Common myeloid progenitor, CD34-positive (primary cell): ENCODE data around the gene TEAD1.

ENCODE experiments used
- CTCF ChIA-PET: fragments of 350-600 bp; sonication (Branson Sonifier 250); formaldehyde crosslinking; loops from one replicate; lab custom pipeline; 2021; ENCODE audit warnings: antibody characterized with exemption; lab: Charles Lee
- POLR2A ChIA-PET: fragments of 350-600 bp; sonication (Branson Sonifier 250); formaldehyde crosslinking; loops from one replicate; lab custom pipeline; 2021; ENCODE audit warnings: antibody characterized with exemption; lab: Charles Lee
- DNase-seq, 3 donors: peaks; one replicate each; pipeline versions ENCODE4 v3.0.0 to v3.0.0-alpha.2; 2013
- H3K27ac ChIP-seq, 2 experiments: 1 replicate in 1 of 2; 2 replicates in 1 of 2; pipeline ENCODE4 v1.7.0; 2013; ENCODE audit warnings: inconsistent platforms in 2 of 2, low read length in 2 of 2, mild to moderate bottlenecking in 2 of 2, low read depth in 1 of 2, moderate library complexity in 1 of 2; ENCODE audit not compliant: severe bottlenecking in 2 of 2, insufficient read depth in 1 of 2, poor library complexity in 1 of 2
- H3K27me3 ChIP-seq, 5 experiments: replicated peaks in 2 of 5; 1 replicate in 3 of 5; 2 replicates in 2 of 5; pipeline versions ENCODE4 v1.6.1 to v1.7.0; 2013; ENCODE audit warnings: low read length in 4 of 5, mild to moderate bottlenecking in 2 of 5, moderate library complexity in 2 of 5, inconsistent platforms in 1 of 5; ENCODE audit not compliant: insufficient read depth in 5 of 5, control insufficient read depth in 4 of 5
- H3K36me3 ChIP-seq, 4 experiments: 1 replicate in 2 of 4; 2 replicates in 2 of 4; pipeline versions ENCODE4 v1.6.1 to v1.7.0; 2013; ENCODE audit warnings: low read length in 3 of 4, control low read depth in 1 of 4, mild to moderate bottlenecking in 1 of 4; ENCODE audit not compliant: control insufficient read depth in 4 of 4, insufficient read depth in 4 of 4
- H3K4me1 ChIP-seq, 4 experiments: 1 replicate in 3 of 4; 2 replicates in 1 of 4; pipeline versions ENCODE4 v1.6.1 to v1.7.1; 2013; ENCODE audit warnings: low read length in 3 of 4, mild to moderate bottlenecking in 3 of 4, control low read depth in 1 of 4, inconsistent platforms in 1 of 4, moderate library complexity in 1 of 4; ENCODE audit not compliant: control insufficient read depth in 4 of 4, insufficient read depth in 4 of 4; ENCODE audit errors: control extremely low read depth in 1 of 4
- H3K4me3 ChIP-seq, 7 experiments: 1 replicate in 4 of 7; 2 replicates in 3 of 7; pipeline versions ENCODE4 v1.5.1 to v1.7.0; 2013; ENCODE audit warnings: mild to moderate bottlenecking in 7 of 7, low read length in 6 of 7, moderate library complexity in 6 of 7, inconsistent platforms in 2 of 7, low read depth in 2 of 7, control low read depth in 1 of 7; ENCODE audit not compliant: insufficient read depth in 4 of 7, control insufficient read depth in 1 of 7; ENCODE audit errors: extremely low read depth in 1 of 7
- H3K9me3 ChIP-seq, 5 experiments: 1 replicate in 4 of 5; 2 replicates in 1 of 5; pipeline versions ENCODE4 v1.6.1 to v1.7.1; 2013; ENCODE audit warnings: low read length in 4 of 5, mild to moderate bottlenecking in 2 of 5, inconsistent platforms in 1 of 5, low read depth in 1 of 5, moderate library complexity in 1 of 5; ENCODE audit not compliant: control insufficient read depth in 4 of 5, insufficient read depth in 2 of 5; ENCODE audit errors: control extremely low read depth in 1 of 5
- WGBS: methylation state at CpG from one replicate; pipeline ENCODE4 v1.1.5; 2013; ENCODE audit not compliant: insufficient coverage; 5-methylcytosine and 5-hydroxymethylcytosine counted together

TEAD1 gene

GRCh38 chr11:12865863-12866595 lies 191.8 kb downstream of the TEAD1 start:
- Histone ChIP-seq H3K27ac (no peak overlapping the region), H3K27me3 (peaks cover 10 to 76% (median 22%) of the 10 kb centered on the region in 5 experiments), H3K4me1 (peaks cover 0 to 4% (median 0%) of the 10 kb centered on the region in 4 experiments), H3K36me3 (no peaks in the 10 kb centered on the region), H3K9me3 (no peaks in the 10 kb centered on the region), H3K4me3 (no peak overlapping the region)
- no peak for DNase-seq
- CTCF ChIA-PET = interaction anchor here (2.1 kb wide), 1 partner anchor 15 kb away, joined by 4 read pairs; no protein-coding TSS in a partner anchor
- POLR2A ChIA-PET = no interaction called here
- 67% methylated on average over 4 of the region's 6 CpGs for WGBS

- no peak overlapping the region for H3K27ac ChIP-seq
- CTCF ChIA-PET = interaction anchor here (2.1 kb wide), 1 partner anchor 13 kb away, joined by 4 read pairs; no protein-coding TSS in a partner anchor
- POLR2A ChIA-PET = no interaction called here
- no peaks in the 10 kb centered on the region for H3K9me3 ChIP-seq
- no peaks in the 10 kb centered on the region for H3K36me3 ChIP-seq
- H3K4me3 ChIP-seq = no peak overlapping the region
- peaks cover 0 to 4% (median 0%) of the 10 kb centered on the region in 4 experiments for H3K4me1 ChIP-seq
- H3K27me3 ChIP-seq = peaks cover 7 to 69% (median 25%) of the 10 kb centered on the region in 5 experiments
- WGBS = 100% methylated on average over 1 of the region's 2 CpGs
- DNase-seq = no peak
Measured at GRCh38 chr11:12867531-12867930, 193.3 kb downstream of the TEAD1 start.

DNA sequence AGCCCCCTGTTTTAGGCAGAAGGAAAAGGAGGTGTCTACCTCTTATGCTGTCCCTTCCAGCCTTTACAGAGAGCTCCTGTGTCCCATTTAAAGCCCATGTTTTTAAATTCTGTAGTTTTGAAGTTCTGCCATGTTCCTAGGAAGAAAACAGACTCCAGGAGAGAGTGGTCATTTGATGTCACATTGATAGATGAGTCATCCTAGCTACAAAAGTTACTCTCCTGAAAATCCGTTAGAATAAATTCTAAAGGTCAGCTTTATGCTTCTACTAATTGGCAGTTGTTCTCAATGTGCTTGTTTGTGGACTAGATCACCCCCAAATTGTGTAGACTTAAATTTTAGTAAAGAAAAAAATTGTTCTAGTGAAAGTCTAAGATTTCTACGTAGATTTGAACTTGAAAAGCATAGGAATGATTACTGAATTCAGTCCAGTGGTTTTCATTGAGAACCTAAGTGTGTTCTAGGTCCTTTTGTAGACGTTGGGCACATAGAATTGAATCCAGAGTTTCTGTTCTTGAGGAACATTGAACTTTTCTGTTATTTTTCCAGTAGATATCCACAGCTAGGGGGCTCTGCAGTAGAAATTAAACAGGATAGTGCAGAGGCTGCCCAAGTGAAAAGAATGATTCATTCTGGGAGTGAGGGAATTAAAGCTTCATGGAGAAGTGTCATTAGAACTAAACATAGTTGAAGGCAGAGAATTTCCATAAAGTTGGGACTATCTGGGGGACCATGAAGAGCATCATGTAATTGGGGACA lies 194.3 kb downstream of the TEAD1 start:
- H3K9me3 ChIP-seq = no peaks in the 10 kb centered on the region
- CTCF ChIA-PET = no interaction called here
- H3K27me3 ChIP-seq = peaks cover 3 to 66% (median 24%) of the 10 kb centered on the region in 5 experiments
- H3K27ac ChIP-seq = no peak overlapping the region
- H3K4me3 ChIP-seq = no peak overlapping the region
- DNase-seq = no peak
- 94% methylated on average over 2 of the region's 3 CpGs for WGBS
- POLR2A ChIA-PET = no interaction called here
- peaks cover 0 to 4% (median 0%) of the 10 kb centered on the region in 4 experiments for H3K4me1 ChIP-seq
- H3K36me3 ChIP-seq = no peaks in the 10 kb centered on the region

GRCh38 chr11:12871241-12871640 lies 197.0 kb downstream of the TEAD1 start:
- ChIA-PET CTCF (interaction anchor here (1.0 to 1.3 kb wide), 2 partner anchors 8 to 18 kb away, joined by 3 to 5 read pairs; no protein-coding TSS in a partner anchor), POLR2A (no interaction called here)
- Histone ChIP-seq H3K4me3 (no peak overlapping the region), H3K36me3 (no peaks in the 10 kb centered on the region), H3K4me1 (no peaks in the 10 kb centered on the region), H3K27ac (no peak overlapping the region), H3K9me3 (no peaks in the 10 kb centered on the region), H3K27me3 (peaks cover 3 to 52% (median 24%) of the 10 kb centered on the region in 5 experiments)
- no peak for DNase-seq
- 100% methylated on average over 1 of the region's 2 CpGs for WGBS

DNA sequence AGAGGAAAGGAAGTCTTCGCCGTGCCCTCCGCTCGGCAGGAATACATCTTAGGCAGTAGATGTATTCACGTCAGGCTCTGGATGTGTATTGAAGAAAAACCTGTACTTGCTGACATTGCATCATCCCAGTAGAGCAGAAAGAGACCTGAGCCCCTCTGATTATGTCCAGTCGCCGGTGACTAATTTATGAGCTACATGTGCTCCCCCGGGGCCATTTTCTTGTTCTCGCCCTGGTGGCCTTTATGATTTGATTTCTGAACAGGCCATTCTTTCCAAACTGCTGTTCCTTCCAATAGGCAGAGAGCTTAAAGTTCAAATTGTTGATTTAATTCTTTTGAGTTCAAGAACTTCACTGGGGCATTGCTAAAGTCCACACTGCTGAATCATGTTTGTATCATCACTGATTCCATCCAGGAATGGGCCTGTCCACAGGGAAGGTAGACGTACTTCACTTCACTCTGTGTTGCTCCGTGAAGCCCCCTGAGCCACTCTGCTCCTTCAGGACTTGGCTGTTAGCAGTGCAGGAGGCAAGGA lies 197.6 kb downstream of the TEAD1 start:
- Histone ChIP-seq H3K9me3 (no peaks in the 10 kb centered on the region), H3K4me1 (no peaks in the 10 kb centered on the region), H3K27me3 (peaks cover 3 to 53% (median 30%) of the 10 kb centered on the region in 5 experiments), H3K36me3 (no peaks in the 10 kb centered on the region), H3K27ac (no peak overlapping the region), H3K4me3 (no peak overlapping the region)
- ChIA-PET CTCF (interaction anchor here (1.3 kb wide), 1 partner anchor 8 kb away, joined by 5 read pairs; no protein-coding TSS in a partner anchor), POLR2A (no interaction called here)
- DNase-seq = no peak
- WGBS = 97% methylated on average over 11 of the region's 11 CpGs

- POLR2A ChIA-PET = no interaction called here
- Histone ChIP-seq H3K27me3 (peaks cover 0 to 32% (median 21%) of the 10 kb centered on the region in 5 experiments), H3K27ac (no peak overlapping the region), H3K4me3 (no peak overlapping the region), H3K36me3 (no peaks in the 10 kb centered on the region), H3K9me3 (no peaks in the 10 kb centered on the region), H3K4me1 (no peaks in the 10 kb centered on the region)
- CTCF ChIA-PET = interaction anchor here (1.3 kb wide), 1 partner anchor 12 kb away, joined by 4 read pairs; no protein-coding TSS in a partner anchor
- no peak for DNase-seq
- WGBS = 83% methylated on average over 5 of the region's 5 CpGs
Measured at GRCh38 chr11:12876340-12876739, 202.1 kb downstream of the TEAD1 start.
